Activated T-helper 2 cell treated with anti-CD3 and anti-CD28 coated beads, Interferon-gamma antibody, Interleukin-2, Interleukin-4, amounts not matched to agents 10 μg/mL and 5 μg/mL and 100 μg/mL, durations not matched to agents 14 hours and 24 hours and 36 hours (primary cell): ENCODE results near the gene GNB2. TPM values are rescaled to one million over a fixed set of nuclear protein-coding genes. Genes with fewer than 3 reads are reported as not detected.

Source experiments
- DNase-seq: peaks from one replicate; pipeline ENCODE4 v3.0.0; 2021; ENCODE audit warnings: low spot score
- H3K27ac Mint-ChIP-seq: one replicate; pipeline ENCODE4 v1.8.0; 2021; ENCODE audit warnings: mixed read lengths
- H3K27me3 Mint-ChIP-seq: one replicate; pipeline ENCODE4 v1.8.0; 2021; ENCODE audit warnings: low read depth, mixed read lengths
- H3K36me3 Mint-ChIP-seq: one replicate; pipeline ENCODE4 v1.8.0; 2021; ENCODE audit warnings: low read depth, mixed read lengths
- H3K4me1 Mint-ChIP-seq: one replicate; pipeline ENCODE4 v1.8.0; 2021; ENCODE audit warnings: low read depth, mixed read lengths
- H3K4me3 Mint-ChIP-seq: one replicate; pipeline ENCODE4 v1.8.0; 2021; ENCODE audit warnings: low read depth, mild to moderate bottlenecking, moderate library complexity, mixed read lengths
- H3K9me3 Mint-ChIP-seq: one replicate; pipeline ENCODE4 v1.8.0; 2021; ENCODE audit warnings: mixed read lengths
- intact Hi-C: fragments of 100-400 bp; cut with micrococcal nuclease; formaldehyde crosslinking; loops from one replicate; pipeline ENCODE4 v1.15.1; 2023
- total RNA-seq: library from RNA; stranded (reverse); gene quantifications from 2 replicates; pipeline ENCODE4 v1.2.3, GENCODE V29; 2022

The GNB2 gene
- total RNA-seq, 1 donor from 2014 or later, result 221 TPM

DNA sequence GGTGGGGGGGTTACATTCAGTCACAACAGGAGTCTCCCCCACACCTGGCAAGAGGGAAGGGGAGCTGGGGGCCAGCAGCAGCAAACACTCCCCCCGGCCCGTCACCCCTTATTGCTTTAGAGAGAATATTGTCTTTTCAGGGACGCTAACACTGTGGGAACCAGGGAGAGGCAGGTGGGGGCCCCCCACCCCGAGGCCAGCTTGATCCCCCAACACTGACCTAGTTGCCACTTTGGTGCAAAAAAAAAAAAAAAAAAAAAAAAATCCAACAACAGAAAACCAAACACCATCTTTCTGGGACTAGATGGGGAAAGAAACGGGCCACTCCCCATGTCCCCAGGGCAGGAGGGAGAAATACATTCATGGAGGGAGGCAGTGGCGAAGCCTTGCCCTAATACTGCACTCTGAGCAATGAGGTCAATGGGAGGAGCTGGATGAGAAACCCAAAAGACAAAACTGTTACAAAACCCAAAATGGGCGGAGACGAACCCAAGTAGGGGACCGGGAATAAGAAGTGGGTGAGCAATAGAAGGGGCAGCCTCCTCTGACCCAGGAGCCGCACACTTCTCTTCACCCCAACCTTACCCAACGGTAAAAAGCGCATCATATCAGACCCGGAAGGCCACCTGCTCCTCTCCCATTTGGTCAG lies 6.5 kb downstream of the GNB2 start:
- no peak for DNase-seq
- no peaks in the 10 kb centered on the region for H3K9me3 Mint-ChIP-seq
- no peaks in the 10 kb centered on the region for H3K27me3 Mint-ChIP-seq
- peaks cover 11% of the 10 kb centered on the region for H3K4me1 Mint-ChIP-seq
- intact Hi-C loops, result loop anchor here (10.0 kb wide), 2 partner anchors 135 to 205 kb away; partner anchors contain the start of gene TSC22D4
- no peak overlapping the region for H3K4me3 Mint-ChIP-seq
- H3K27ac Mint-ChIP-seq, result no peak overlapping the region
- peaks cover 40% of the 10 kb centered on the region for H3K36me3 Mint-ChIP-seq

DNA sequence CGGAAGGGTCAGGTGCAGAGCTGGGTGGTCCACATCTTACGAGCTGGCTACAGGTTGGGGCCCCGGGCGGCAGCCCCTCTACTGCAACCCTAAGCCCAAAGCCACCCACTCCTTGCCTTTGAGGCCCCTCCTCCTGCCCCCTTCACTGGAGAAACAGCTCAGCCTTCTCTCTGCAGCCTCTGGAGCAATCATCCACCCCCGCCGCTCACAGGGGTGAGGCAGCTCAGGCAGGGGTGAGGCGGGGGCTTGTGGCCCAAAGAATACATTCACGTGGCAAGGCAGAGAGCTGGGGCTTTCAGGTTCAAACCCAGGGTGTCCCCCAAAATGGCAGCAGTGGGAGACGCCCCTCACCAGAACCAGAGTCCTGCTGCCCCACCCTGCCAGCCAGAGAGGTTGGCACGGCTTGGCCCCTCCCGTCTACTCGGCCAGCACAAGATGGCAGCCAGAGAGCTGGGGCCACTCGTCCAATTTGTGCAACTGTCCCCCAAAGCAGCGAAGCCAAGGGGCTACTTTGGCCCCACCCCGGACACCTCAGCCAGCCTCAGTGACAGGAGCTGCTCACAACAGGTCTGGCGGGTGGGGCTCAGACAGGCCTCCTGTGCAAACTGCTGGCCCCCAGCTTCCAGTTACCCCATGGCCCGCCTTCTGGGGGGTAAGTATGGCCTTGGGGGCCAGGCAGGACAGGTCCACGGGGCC lies 7.2 kb downstream of the GNB2 start:
- DNase-seq, result no peak
- intact Hi-C loops, result no loop called here
- no peak overlapping the region for H3K27ac Mint-ChIP-seq
- no peak overlapping the region for H3K4me3 Mint-ChIP-seq
- peaks cover 47% of the 10 kb centered on the region for H3K36me3 Mint-ChIP-seq
- no peaks in the 10 kb centered on the region for H3K27me3 Mint-ChIP-seq
- H3K4me1 Mint-ChIP-seq, result peaks cover 11% of the 10 kb centered on the region
- H3K9me3 Mint-ChIP-seq, result no peaks in the 10 kb centered on the region

DNA sequence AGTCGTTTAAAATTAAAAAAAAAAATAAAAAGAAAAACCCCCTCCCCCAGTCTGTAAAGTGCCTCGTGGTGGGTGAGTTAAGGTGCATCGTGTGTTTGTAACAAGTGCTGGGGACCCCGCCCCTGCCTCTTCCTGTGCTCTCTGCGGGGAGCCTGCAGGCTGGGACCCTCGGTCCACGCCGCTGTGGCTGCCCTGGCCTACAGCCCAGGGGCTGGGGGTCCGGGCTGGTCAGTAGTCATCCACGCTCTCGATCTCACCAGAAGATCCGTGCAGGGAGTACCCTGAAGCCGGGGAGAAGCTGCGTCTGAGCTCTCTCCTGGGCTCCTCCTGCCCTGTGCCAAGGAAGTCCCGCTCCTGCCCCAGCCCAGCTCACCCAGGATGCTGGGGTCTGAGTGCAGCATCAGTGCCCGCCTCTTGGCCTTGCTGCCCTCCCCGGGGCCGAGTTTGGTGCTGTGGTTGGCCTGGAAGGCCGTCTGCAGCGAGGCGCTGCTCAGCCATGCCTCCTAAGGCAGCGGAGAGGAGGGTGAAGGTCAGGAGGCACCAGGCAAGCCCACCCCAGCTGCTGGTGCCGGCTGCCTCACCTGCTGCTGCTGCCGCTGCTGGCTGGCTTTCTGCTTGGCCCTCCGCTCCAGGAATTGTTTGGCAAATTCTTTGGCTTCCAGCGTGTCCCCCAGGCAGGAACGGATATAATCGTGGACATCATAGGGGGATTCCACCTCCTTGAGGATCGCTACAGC lies 8.1 kb downstream of the GNB2 start:
- Mint-ChIP-seq H3K27ac (no peak overlapping the region), H3K4me3 (peak overlapping the region; percentile 2), H3K36me3 (peaks cover 48% of the 10 kb centered on the region), H3K4me1 (peaks cover 7% of the 10 kb centered on the region), H3K9me3 (no peaks in the 10 kb centered on the region), H3K27me3 (no peaks in the 10 kb centered on the region)
- intact Hi-C loops, result no loop called here
- no peak for DNase-seq

DNA sequence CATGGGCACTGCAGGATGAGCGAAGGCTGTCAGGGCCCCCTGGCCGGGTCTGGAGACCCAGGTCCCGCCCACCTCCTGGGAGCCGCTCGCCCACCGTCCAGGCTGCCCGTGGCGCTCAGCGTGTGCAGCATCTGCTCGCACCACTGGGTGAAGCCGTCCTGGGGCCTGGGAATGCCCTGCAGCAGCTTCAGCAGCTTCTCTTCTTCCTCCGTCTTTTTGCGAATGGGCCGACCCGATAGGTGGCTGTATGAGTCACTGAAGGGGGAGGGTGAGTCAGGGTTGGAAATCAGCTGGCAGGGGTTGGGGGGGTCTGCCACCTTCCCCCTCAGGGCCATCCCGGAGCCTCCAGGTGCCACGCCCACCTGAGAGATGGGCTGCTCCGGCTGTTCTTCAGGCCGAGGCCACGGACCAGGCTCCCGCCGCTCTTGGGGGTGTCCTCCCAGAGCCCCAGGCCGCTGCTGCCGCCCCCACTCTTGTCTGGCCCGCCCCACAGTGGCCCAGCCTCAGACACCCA lies 8.7 kb downstream of the GNB2 start:
- no peak for DNase-seq
- Mint-ChIP-seq H3K36me3 (peaks cover 48% of the 10 kb centered on the region), H3K27me3 (no peaks in the 10 kb centered on the region), H3K27ac (no peak overlapping the region), H3K9me3 (no peaks in the 10 kb centered on the region), H3K4me1 (peaks cover 5% of the 10 kb centered on the region), H3K4me3 (no peak overlapping the region)
- intact Hi-C loops, result no loop called here

DNA sequence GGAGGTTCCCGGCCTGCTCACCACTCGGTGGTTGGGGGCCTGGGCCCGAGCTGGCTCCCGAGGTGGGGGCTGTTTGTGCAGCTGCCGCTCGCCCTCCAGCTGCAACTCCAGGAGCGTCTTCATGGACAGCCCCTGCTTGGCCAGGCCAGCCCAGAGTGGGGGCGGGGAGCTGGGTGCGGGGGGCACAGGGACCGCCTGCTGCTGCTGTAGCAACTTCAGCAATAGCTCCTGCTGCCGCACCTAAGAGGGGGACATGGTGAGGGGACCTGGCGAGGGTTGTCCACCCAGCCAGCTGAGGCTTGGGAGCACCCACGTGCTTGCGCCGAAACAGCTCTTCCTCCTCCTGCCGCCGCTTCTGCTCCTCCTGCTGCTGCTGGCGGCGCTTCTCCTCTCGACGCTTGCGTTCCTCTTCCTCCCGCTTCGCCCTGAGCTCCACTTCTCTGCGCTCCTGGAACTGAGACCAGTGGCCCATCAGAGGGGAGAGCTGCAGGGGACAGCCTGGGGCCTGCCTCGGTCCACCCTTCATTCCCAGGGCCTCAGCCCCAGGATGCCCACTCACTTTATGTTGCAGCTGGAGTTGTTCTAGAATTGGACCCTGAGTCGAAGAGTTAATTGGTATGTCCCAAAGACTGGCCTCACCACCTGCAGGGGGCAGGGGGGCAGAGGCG lies 9.6 kb downstream of the GNB2 start:
- no peaks in the 10 kb centered on the region for H3K9me3 Mint-ChIP-seq

DNA sequence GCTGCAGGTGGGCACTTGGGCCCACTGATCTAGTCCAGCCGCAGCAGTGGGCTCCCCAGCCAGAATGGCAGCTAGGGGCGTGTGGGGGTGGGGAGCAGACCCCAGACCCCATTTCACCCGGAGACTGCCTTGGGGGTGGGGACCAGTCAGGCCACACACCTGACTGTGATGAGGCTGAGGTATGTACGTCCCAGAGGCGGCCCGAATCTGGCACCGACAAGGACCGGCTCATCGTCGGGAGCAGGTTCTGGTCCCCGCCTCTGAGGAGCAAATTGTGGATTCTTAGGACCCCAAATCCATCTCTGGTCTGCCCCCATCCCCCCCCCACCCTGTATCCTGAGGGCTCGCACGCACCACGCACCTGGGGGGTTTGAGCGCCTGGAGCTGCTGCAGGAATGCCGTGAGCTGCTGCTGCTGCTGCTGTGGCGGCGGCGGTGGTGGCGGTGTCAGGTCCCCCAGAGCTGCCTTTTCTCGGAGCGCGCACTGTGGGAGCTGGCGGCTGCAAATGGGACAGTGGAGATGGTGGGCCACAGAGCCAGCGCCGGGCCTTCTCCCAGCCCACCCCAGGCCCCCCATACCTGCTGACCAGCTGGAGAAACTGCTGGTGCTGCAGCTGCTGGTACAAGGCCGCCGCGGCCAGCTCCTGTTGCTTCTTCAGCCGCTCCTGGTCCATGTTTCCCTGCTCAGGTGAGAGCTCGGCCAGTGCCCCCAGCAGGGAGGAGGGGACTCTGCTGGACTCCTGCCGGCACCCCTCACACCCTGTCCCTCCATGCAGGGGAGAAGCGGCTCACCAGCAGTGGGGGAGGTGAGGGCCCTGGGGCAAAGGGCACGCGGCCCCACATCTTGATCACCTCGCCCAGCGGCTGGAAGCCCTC lies 10.4 kb downstream of the GNB2 start:
- no peak overlapping the region for H3K4me3 Mint-ChIP-seq
- intact Hi-C loops, result no loop called here
- peaks cover 5% of the 10 kb centered on the region for H3K4me1 Mint-ChIP-seq
- no peaks in the 10 kb centered on the region for H3K27me3 Mint-ChIP-seq
- H3K36me3 Mint-ChIP-seq, result peaks cover 49% of the 10 kb centered on the region
- no peaks in the 10 kb centered on the region for H3K9me3 Mint-ChIP-seq
- DNase-seq, result no peak
- no peak overlapping the region for H3K27ac Mint-ChIP-seq

More for the DNA sequence above, 9.6 kb downstream of the GNB2 start:
- no peak for DNase-seq
- no peak overlapping the region for H3K27ac Mint-ChIP-seq
- H3K27me3 Mint-ChIP-seq, result no peaks in the 10 kb centered on the region
- no peak overlapping the region for H3K4me3 Mint-ChIP-seq
- peaks cover 46% of the 10 kb centered on the region for H3K36me3 Mint-ChIP-seq
- intact Hi-C loops, result no loop called here
- H3K4me1 Mint-ChIP-seq, result peaks cover 5% of the 10 kb centered on the region

DNA sequence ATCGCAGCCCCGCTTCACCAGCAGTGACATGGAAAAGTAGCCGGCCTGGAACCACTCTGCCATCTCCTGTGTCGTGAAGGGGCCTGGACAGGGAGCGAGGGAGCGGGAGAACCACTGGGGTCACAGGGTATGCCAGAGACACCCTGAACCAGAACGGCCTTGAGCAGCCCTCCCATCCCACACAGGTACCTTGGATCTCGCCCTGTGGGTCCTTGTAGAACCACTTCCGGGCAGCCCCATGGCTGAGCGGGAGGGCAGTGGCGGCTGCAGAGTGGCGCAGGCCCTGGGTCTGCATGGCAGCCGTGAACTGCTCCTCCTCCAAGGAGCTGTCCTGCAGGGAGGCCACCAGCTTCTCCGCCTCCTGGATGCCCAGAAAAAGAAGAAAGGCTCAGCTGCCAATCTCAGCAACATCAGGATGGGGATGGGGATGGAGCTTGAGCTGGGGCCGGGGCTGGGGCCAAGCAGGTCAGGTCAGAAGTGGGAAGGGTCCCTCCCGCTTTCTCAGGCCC lies 11.0 kb downstream of the GNB2 start:
- Mint-ChIP-seq H3K27ac (no peak overlapping the region), H3K27me3 (no peaks in the 10 kb centered on the region), H3K4me3 (no peak overlapping the region), H3K4me1 (peaks cover 5% of the 10 kb centered on the region), H3K36me3 (peaks cover 46% of the 10 kb centered on the region), H3K9me3 (no peaks in the 10 kb centered on the region)
- intact Hi-C loops, result no loop called here
- no peak for DNase-seq

DNA sequence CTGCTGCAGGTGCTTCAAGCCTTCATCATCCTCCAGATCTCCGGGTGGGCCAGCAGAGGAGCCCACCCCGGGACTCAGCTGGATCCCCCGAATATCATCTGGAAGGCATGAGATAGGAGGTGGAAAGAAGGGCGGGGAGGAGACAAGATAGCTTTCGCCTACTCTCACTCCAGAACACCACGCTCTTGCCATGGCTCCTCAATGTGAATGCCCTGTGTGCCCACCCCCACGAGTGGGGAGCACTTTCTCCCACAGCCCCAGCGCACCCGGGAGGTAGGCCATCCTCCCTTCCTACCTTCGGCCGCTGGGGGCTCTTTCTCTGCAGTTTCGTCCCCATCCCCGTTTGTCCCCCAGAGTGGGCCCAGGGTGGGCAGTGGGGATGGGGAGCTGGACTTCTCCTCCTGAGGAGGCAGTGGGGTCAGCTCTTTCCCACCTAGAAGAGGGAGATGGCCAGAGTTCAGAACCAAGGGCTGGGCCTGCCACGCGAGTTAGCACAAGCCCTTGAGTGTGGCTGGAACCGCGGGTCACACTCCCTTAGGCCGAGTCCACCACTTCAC lies 11.6 kb downstream of the GNB2 start:
- no peak overlapping the region for H3K4me3 Mint-ChIP-seq

DNA sequence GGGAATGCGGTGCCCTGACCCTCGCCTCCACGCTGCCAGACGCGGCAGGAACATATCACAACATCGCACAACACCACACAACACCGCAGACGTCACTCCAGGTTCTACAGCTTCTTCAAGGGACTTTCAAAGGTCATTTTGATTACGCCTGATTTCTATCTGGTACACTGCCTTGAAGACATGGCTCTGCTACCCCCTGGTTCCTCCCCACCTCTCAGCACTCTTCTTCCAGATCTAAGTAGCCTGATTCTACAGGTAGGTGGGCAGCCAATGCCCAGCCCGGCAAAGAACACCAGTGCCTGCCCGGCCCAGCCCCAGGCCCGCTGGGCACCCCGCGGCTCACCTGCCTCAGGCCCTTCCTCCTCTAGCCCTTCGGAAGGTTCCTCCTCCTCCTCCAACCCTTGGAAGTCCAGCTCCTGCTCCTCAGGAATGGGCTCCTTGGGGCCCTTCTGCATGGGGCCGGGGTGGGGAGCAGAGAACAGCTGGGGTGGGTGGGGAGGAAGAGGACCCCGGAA lies 12.1 kb downstream of the GNB2 start:
- no peaks in the 10 kb centered on the region for H3K27me3 Mint-ChIP-seq
- H3K27ac Mint-ChIP-seq, result no peak overlapping the region
- H3K36me3 Mint-ChIP-seq, result peaks cover 41% of the 10 kb centered on the region
- no peak overlapping the region for H3K4me3 Mint-ChIP-seq
- H3K4me1 Mint-ChIP-seq, result peaks cover 2% of the 10 kb centered on the region
- no peaks in the 10 kb centered on the region for H3K9me3 Mint-ChIP-seq
- no peak for DNase-seq
- intact Hi-C loops, result no loop called here

More for the DNA sequence above, 11.6 kb downstream of the GNB2 start:
- intact Hi-C loops, result no loop called here
- no peaks in the 10 kb centered on the region for H3K9me3 Mint-ChIP-seq
- peaks cover 43% of the 10 kb centered on the region for H3K36me3 Mint-ChIP-seq
- no peak for DNase-seq
- H3K27me3 Mint-ChIP-seq, result no peaks in the 10 kb centered on the region
- no peak overlapping the region for H3K27ac Mint-ChIP-seq
- peaks cover 3% of the 10 kb centered on the region for H3K4me1 Mint-ChIP-seq

DNA sequence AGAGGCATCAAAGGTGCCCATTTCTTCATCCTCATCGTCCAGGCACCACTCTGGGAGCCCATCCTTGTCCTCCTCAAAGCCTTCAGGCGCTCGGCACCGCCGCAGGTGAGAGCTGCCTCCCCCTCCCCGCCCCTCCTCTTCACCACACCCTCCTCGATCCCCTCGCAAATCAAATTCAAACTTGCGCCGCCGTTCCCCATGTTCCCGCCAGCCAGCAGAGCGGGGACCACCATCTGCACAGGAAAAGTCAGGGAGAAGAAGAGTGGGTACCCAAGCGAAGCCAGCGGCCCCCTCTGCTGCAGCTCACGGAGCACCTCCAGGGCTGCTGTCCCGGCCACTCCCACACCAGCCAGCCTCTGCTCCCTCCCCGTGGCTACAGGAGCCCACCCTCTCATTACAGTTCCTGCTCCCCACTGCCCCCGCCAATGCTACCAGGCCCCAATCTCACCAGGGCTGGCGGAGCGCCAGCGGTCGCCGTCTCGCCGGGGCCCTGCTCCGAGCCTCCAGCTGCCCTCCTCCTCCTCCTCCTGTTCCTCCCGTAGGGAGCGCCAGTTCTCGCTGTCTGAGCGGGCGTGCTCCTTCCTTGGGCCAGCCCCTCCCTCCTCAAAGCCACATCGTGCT lies 12.8 kb downstream of the GNB2 start:
- H3K4me1 Mint-ChIP-seq, result peaks cover 2% of the 10 kb centered on the region
- H3K27ac Mint-ChIP-seq, result no peak overlapping the region
- H3K27me3 Mint-ChIP-seq, result no peaks in the 10 kb centered on the region
- intact Hi-C loops, result no loop called here
- H3K36me3 Mint-ChIP-seq, result peaks cover 41% of the 10 kb centered on the region
- H3K9me3 Mint-ChIP-seq, result no peaks in the 10 kb centered on the region
- DNase-seq, result no peak
- no peak overlapping the region for H3K4me3 Mint-ChIP-seq

DNA sequence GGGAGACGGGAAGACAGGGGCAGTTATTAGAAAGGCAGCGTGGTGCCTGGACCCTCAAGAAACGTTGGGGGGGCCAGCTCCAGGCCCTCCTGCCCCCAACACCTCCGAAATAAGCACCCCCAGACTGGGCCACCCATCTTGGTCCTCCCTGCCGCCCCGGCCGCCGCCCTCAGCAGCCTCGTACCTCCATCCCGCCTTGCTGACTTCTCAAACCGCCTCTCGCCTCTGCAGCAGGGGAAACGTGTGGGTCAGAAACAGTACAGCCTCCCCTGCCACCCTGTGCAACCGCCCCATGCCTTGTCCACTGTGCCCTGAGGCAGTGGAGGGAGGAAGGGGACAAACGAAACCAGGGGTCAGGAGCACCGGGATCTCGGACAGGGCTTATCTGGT lies 13.3 kb downstream of the GNB2 start:
- no peaks in the 10 kb centered on the region for H3K9me3 Mint-ChIP-seq
- H3K27ac Mint-ChIP-seq, result no peak overlapping the region
- peaks cover 42% of the 10 kb centered on the region for H3K36me3 Mint-ChIP-seq
- no peak for DNase-seq
- no peaks in the 10 kb centered on the region for H3K27me3 Mint-ChIP-seq
- H3K4me1 Mint-ChIP-seq, result peaks cover 3% of the 10 kb centered on the region
- intact Hi-C loops, result no loop called here
- no peak overlapping the region for H3K4me3 Mint-ChIP-seq
